BE2C (cell line): ENCODE results near the gene CD99L2.
A peak's percentile ranks its signal among the peaks of the same experiment; 100 is the strongest.

Source experiments
- DNase-seq: peaks from one replicate; pipeline ENCODE4 v3.0.0-alpha.2; 2020
- H3K27me3 ChIP-seq: fragments of 250-450 bp; sonication (Bioruptor Pico); 2 replicates; pipeline ENCODE4 v1.5.1; 2020; ENCODE audit warnings: mild to moderate bottlenecking
- H3K36me3 ChIP-seq: fragments of 250-450 bp; sonication (Bioruptor Pico); 2 replicates; pipeline ENCODE4 v1.5.1; 2020; ENCODE audit warnings: mild to moderate bottlenecking
- H3K4me1 ChIP-seq: fragments of 250-450 bp; sonication (Bioruptor Pico); 2 replicates; pipeline ENCODE4 v1.5.1; 2020
- H3K4me3 ChIP-seq: 2 replicates; pipeline ENCODE4 v1.5.1; 2011; ENCODE audit warnings: low read depth, low read length
- H3K9me3 ChIP-seq: fragments of 250-450 bp; sonication (Bioruptor Pico); 2 replicates; pipeline ENCODE4 v1.5.1; 2020
- CTCF ChIP-seq: IDR thresholded peaks from 2 replicates; pipeline ENCODE4 v1.5.1; 2012; ENCODE audit warnings: mild to moderate bottlenecking, low read depth, low read length

Gene CD99L2

DNA sequence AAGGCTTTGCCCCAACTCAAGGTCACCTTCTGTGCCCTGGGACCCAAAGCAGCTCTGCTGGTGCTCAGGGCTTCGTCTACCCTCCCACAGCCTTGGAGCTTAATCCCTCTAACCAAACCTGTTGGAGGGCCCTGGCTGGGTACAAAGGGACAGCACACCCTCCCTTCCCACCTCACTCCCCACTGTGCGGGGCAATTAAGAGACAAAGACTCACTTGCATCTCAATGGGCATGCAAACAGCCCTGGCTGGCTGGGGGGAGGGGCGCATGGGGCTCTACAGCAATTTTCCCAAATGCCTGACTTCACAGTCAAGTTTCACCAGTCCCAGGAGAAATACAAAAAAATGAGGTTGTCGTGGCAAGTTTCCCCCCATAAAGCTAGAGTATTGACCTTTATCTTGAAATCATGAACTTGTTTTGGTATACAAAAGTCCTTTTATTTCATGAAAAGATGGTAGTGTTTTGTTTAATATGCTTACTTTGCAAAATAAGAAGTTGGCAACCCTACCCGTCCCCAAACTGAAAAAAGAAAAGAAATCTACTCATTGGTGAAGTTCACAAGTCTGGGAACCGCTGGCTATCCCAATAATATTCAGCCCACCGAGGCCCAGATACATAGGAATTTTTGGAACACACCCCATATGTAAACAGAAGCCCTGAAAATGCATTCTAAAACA, 4.1 kb upstream of the CD99L2 start:
- H3K9me3 ChIP-seq, result no peaks in the 10 kb centered on the region
- H3K36me3 ChIP-seq, result no peaks in the 10 kb centered on the region
- no peak overlapping the region for H3K4me3 ChIP-seq
- TF ChIP-seq CTCF, result no peak
- no peaks in the 10 kb centered on the region for H3K4me1 ChIP-seq
- no peaks in the 10 kb centered on the region for H3K27me3 ChIP-seq
- DNase-seq, result no peak

DNA sequence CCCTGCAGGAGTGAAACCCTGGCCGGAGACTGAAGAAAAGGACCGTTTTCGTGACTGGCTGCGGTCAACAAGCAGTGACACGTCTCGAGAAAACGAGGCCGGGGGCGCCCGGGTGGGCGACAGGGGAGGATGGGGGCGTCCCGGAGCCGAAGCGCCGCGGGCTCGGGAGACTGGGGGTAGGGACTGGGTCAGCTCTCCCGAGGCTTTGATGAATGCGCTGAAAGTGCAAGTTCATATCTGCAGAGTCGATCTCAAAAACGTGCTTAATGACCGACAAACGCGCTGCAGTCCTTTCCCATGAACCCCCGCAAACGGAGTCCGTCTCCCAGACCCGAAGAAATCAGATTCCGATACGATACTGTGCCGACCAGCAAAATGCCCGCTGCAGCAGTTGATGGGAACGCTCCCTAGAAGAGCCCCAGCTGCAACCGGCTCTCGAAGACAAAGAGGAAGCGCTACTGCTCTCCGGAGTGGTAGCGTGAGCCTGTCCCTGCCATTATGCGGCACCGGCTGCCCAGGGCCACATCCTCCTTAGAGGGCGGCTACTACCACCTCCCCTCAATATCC, 806 bp upstream of the CD99L2 start:
- Histone ChIP-seq H3K4me1 (no peaks in the 10 kb centered on the region), H3K4me3 (peak overlapping the region; percentile 65), H3K36me3 (no peaks in the 10 kb centered on the region), H3K9me3 (no peaks in the 10 kb centered on the region), H3K27me3 (no peaks in the 10 kb centered on the region)
- no peak for TF ChIP-seq CTCF
- peak; percentile 44 for DNase-seq

GRCh38 chrX:150897421-150898320, 797 bp downstream of the CD99L2 start:
- TF ChIP-seq CTCF, result no peak
- DNase-seq, result peak; percentile 15

GRCh38 chrX:150896632-150897031, 1.8 kb downstream of the CD99L2 start:
- no peaks in the 10 kb centered on the region for H3K27me3 ChIP-seq
- DNase-seq, result no peak
- no peaks in the 10 kb centered on the region for H3K9me3 ChIP-seq
- H3K4me3 ChIP-seq, result no peak overlapping the region
- H3K36me3 ChIP-seq, result no peaks in the 10 kb centered on the region
- no peaks in the 10 kb centered on the region for H3K4me1 ChIP-seq
- TF ChIP-seq CTCF, result no peak

More at GRCh38 chrX:150897421-150898320, 797 bp downstream of the CD99L2 start:
- Histone ChIP-seq H3K27me3 (no peaks in the 10 kb centered on the region), H3K4me3 (peak overlapping the region; percentile 70), H3K9me3 (no peaks in the 10 kb centered on the region), H3K36me3 (no peaks in the 10 kb centered on the region), H3K4me1 (no peaks in the 10 kb centered on the region)

GRCh38 chrX:150893936-150894335, 4.5 kb downstream of the CD99L2 start:
- Histone ChIP-seq H3K27me3 (no peaks in the 10 kb centered on the region), H3K4me1 (no peaks in the 10 kb centered on the region), H3K9me3 (no peaks in the 10 kb centered on the region), H3K36me3 (no peaks in the 10 kb centered on the region), H3K4me3 (no peak overlapping the region)
- DNase-seq, result no peak
- no peak for TF ChIP-seq CTCF
